GM19452 (cell line): ENCODE data around the gene ZNF544.
"Not testable (repeated sequence)": the region's sequence is repeated elsewhere in the genome, so short reads cannot be mapped to it uniquely, and the experiment has no call there.

ENCODE experiments used
- ATAC-seq: cut with Tn5 transposase; IDR thresholded peaks from one replicate; pipeline ENCODE4 v1.9.1; 2021; ENCODE audit not compliant: unreplicated experiment

The ZNF544 gene

GRCh38 chr19:58252102-58252685, 23.5 kb downstream of the ZNF544 start:
- no peak for ATAC-seq

- ATAC-seq = not testable (repeated sequence)
These were observed 29.5 kb downstream of the ZNF544 start for GRCh38 chr19:58258259-58258658.

DNA sequence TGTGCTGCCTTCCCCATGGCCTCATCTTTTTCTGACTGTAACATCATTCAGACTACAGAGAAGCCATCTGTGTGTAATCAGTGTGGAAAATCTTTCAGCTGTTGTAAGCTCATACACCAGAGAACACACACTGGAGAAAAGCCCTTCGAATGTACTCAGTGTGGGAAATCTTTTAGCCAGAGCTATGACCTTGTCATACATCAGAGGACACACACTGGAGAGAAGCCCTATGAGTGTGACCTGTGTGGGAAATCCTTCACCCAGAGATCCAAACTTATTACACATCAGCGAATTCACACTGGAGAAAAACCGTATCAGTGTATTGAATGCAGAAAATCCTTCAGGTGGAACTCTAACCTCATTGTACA, 32.9 kb downstream of the ZNF544 start:
- no peak for ATAC-seq

GRCh38 chr19:58261968-58262921, 33.5 kb downstream of the ZNF544 start:
- no peak for ATAC-seq

- no peak for ATAC-seq
These were observed 34.2 kb downstream of the ZNF544 start for GRCh38 chr19:58262922-58263296.

DNA sequence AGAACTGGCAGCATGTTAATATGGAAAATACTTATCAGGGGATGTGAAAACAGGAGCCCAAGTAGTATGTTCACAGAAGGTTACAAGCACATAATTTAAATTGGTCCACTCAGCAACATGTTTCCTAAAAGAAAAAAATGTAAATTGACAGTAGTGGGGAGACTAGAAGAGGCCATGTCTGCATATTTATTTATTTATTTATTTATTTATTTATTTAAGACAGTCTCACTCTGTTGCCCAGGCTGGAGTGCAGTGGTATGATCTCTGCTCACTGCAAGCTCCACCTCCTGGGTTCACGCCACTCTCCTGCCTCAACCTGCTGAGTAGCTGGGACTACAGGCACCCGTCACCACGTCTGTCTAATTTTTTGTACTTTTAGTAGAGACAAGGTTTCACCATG, 36.4 kb downstream of the ZNF544 start:
- ATAC-seq = no peak

- no peak for ATAC-seq
These were observed 39.6 kb downstream of the ZNF544 start for GRCh38 chr19:58268344-58268743.

DNA sequence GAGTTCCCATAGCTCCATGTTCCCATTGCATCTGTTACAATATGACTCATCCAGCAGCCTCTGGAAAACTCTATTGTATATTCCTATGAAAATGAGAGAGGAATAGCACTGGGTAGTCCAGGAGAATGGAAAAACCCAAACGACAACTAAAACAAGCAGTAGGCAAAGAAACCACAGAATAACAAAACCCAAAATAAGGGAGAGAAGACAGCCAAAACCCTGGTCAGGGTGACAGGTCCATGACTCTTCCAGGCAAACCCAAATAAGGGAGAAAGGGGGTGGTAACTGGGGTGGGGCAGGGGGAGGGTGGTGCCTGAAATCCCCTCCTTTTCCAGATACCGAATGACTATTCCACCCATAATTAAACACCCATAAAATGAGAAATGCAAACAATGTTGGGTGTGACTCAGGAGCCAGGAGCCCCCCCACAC, 46.1 kb downstream of the ZNF544 start:
- no peak for ATAC-seq

DNA sequence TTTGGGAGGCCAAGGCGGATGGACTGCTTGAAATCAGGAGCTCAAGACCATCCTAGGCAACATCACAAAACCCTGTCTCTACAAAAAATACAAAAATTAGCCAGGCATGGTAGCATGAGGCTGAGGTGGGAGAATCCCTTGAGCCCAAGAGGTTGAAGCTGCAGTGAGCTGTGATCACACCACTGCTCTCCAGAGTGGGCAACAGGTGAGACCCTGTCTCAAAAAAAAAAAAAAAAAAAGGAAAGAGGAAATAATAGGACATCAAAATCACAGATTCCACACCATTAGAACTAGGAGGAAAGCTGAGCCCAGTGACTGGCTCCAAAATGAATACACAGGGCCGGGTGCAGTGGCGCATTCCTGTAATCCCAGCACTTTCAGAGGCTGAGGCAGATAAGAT, 46.9 kb downstream of the ZNF544 start:
- no peak for ATAC-seq

- no peak for ATAC-seq
These were observed 48.5 kb downstream of the ZNF544 start for GRCh38 chr19:58277197-58277596.

- no peak for ATAC-seq
These were observed 49.2 kb downstream of the ZNF544 start for GRCh38 chr19:58277748-58278540.

DNA sequence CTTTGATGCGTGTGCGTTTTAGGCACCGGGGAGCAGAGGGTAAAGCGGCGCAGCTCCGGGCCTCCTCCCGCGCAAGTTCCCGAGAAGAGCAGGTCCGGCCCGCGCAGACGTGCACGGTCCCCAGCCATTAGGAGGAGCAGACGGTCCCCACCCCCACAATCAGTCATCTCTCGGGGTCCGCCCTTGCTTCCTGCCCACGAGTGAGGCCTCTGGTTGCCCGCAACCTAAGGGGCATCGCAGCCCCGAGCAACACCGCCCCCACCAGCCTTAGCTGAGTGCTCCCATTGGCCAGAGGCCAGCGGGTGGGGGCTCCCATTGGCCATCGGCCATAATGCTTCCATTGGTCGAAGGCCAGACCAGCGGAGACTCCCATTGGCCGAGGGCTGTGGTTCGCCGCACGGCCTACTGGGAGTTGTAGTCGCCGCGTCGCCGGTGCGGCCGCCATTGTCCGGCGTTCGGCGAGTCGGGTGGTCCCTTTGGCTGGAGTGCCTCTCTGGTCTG, 49.9 kb downstream of the ZNF544 start, which contains the start of gene ZNF8:
Gene ZNF8 (plus strand): TSS at position 415 of the 501 bp plus-strand sequence. CDS start 127 bp downstream, outside the sequence.
- peak; percentile 97 for ATAC-seq

DNA sequence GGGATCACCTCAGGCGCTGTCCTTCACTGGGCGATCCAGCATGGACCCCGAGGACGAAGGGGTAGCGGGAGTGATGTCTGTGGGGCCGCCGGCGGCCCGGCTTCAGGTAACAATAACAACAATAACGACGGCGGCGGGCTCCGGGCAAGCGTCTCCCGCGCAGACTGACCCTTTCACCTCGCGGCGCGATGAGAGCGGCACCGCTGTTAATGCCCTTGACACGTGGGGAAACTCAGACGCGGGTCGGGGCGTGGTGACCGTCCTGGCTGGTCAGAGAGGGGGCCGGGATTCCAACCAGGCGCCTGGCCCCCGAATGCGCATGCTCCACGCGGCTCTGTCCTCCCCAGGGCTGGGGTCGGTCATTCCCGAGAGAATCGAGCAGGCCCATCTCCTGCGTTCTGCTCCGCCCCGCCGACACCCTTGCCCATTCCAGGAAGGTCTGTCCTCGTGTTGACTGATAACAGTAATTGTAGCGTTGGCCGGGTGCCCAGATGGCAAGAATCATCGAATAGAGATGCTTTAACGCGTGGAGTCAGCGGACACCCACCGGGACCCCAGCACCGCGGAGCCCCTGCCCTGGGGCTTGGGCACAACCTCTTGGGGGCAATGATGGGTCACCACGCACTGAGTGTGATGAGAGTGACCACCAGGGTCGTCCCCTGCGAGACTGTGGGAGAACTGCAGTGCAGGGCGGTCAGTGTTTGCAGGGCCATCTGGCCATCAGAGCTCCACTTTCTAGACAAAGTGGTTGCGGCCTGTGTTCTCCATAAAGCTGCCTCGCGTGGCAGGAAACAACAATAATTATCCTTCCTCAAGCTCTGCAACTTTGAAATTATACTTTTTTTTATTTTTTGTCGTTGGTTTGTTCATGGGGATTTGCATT, 50.6 kb downstream of the ZNF544 start:
- peak; percentile 31 for ATAC-seq

GRCh38 chr19:58279925-58280316, 51.2 kb downstream of the ZNF544 start:
- no peak for ATAC-seq

GRCh38 chr19:58284199-58284598, 55.5 kb downstream of the ZNF544 start:
- ATAC-seq = no peak

GRCh38 chr19:58291943-58292342, 63.2 kb downstream of the ZNF544 start:
- ATAC-seq = no peak

DNA sequence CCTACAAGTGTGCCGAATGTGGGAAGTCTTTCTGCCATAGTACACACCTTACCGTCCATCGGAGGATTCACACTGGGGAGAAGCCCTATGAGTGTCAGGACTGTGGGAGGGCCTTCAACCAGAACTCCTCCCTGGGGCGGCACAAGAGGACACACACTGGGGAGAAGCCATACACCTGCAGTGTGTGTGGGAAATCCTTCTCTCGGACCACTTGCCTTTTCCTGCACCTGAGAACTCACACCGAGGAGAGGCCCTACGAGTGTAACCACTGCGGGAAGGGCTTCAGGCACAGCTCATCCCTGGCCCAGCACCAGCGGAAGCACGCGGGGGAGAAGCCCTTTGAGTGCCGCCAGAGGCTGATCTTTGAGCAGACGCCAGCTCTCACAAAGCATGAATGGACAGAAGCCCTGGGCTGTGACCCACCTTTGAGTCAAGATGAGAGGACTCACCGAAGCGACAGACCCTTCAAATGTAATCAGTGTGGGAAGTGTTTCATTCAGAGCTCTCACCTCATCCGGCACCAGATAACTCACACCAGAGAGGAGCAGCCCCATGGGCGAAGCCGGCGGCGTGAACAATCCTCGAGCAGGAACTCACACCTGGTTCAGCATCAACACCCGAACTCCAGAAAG, 66.1 kb downstream of the ZNF544 start:
- no peak for ATAC-seq

GRCh38 chr19:58296104-58296503, 67.4 kb downstream of the ZNF544 start:
- no peak for ATAC-seq

- ATAC-seq = no peak
These were observed 71.9 kb downstream of the ZNF544 start for GRCh38 chr19:58300620-58301019.

DNA sequence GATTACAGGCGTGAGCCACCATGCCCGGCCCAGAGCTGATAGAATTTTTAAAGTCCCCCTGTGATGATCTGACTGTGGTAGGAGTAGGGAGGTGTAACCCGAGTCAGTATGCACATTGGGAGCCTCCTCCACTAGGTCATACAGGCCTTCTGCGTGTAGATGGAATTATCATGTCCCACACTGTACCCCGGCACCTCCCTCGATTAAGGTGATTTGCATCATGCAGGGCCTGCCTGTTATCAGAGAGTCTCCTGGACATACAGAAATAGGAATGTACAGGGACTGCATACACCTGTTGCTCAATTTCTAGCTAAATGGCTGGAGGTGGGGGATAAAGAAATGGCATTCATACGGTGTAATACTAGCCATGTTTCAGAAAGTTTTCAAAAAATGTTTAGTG, 75.5 kb downstream of the ZNF544 start:
- ATAC-seq = no peak
